NCI-H526 treated with DMSO at 0.1 percent for 48 hours (cell line): ENCODE results near the gene GP5.

Experiments
- DNase-seq: peaks from one replicate; lab custom pipeline; 2025; lab: John Stamatoyannopoulos, UW

Gene GP5

GRCh38 chr3:194397757-194398312 lies 1.2 kb downstream of the GP5 start:
- DNase-seq, result no peak

GRCh38 chr3:194396859-194397756 lies 2.0 kb downstream of the GP5 start:
- no peak for DNase-seq

GRCh38 chr3:194396539-194396858 lies 2.6 kb downstream of the GP5 start:
- DNase-seq, result no peak

GRCh38 chr3:194395778-194396538 lies 3.1 kb downstream of the GP5 start:
- DNase-seq, result peak; percentile 8

- DNase-seq, result peak; percentile 82
These were observed 3.9 kb downstream of the GP5 start for GRCh38 chr3:194395212-194395611.

- DNase-seq, result no peak
These were observed 6.5 kb downstream of the GP5 start for GRCh38 chr3:194392576-194392975.

GRCh38 chr3:194390835-194391234 lies 8.2 kb downstream of the GP5 start:
- no peak for DNase-seq

- DNase-seq, result no peak
These were observed 9.8 kb downstream of the GP5 start for GRCh38 chr3:194389269-194389668.

- DNase-seq, result no peak
These were observed 11.1 kb downstream of the GP5 start for GRCh38 chr3:194387926-194388418.

- no peak for DNase-seq
These were observed 11.8 kb downstream of the GP5 start for GRCh38 chr3:194387276-194387675.

GRCh38 chr3:194386648-194387047 lies 12.4 kb downstream of the GP5 start:
- DNase-seq, result no peak

GRCh38 chr3:194386066-194386465 lies 13.0 kb downstream of the GP5 start:
- no peak for DNase-seq

- no peak for DNase-seq
These were observed 14.5 kb downstream of the GP5 start for GRCh38 chr3:194384569-194385001.

- DNase-seq, result no peak
These were observed 14.9 kb downstream of the GP5 start for GRCh38 chr3:194384156-194384555.

- DNase-seq, result no peak
These were observed 15.7 kb downstream of the GP5 start for GRCh38 chr3:194383276-194383940.

GRCh38 chr3:194382892-194383223 lies 16.2 kb downstream of the GP5 start:
- DNase-seq, result no peak

- DNase-seq, result no peak
These were observed 16.7 kb downstream of the GP5 start for GRCh38 chr3:194382196-194382891.

- DNase-seq, result no peak
These were observed 17.6 kb downstream of the GP5 start for GRCh38 chr3:194381460-194381875.

GRCh38 chr3:194380326-194380725 lies 18.7 kb downstream of the GP5 start:
- DNase-seq, result no peak

- no peak for DNase-seq
These were observed 19.4 kb downstream of the GP5 start for GRCh38 chr3:194379651-194380050.

GRCh38 chr3:194379231-194379630 lies 19.8 kb downstream of the GP5 start:
- no peak for DNase-seq

- no peak for DNase-seq
These were observed 21.4 kb downstream of the GP5 start for GRCh38 chr3:194377708-194378107.
